Fibroblast of lung (primary cell): ENCODE data around the gene TRPV4. TPM values are rescaled to one million over a fixed set of nuclear protein-coding genes. Genes with fewer than 3 reads are reported as not detected.

Experiments used
- DNase-seq, 2 donors: peaks; one replicate each; pipeline versions ENCODE4 v3.0.0 to v3.0.0-alpha.2; 2010; ENCODE audit warnings: low read depth in 2 of 2
- H2AFZ ChIP-seq: 2 replicates; pipeline ENCODE4 v1.5.1; 2012; ENCODE audit warnings: low read length, control low read depth, inconsistent platforms
- H3K27ac ChIP-seq: 2 replicates; pipeline ENCODE4 v1.5.1; 2011; ENCODE audit warnings: low read length, control low read depth; ENCODE audit not compliant: insufficient read depth
- H3K27me3 ChIP-seq: 2 replicates; pipeline ENCODE4 v1.5.1; 2011; ENCODE audit warnings: mild to moderate bottlenecking, low read length; ENCODE audit not compliant: control insufficient read depth, insufficient read depth
- H3K36me3 ChIP-seq: 2 replicates; pipeline ENCODE4 v1.5.1; 2011; ENCODE audit warnings: low read length; ENCODE audit not compliant: control insufficient read depth, insufficient read depth
- H3K4me1 ChIP-seq: 2 replicates; pipeline ENCODE4 v1.5.1; 2011; ENCODE audit warnings: low read length; ENCODE audit not compliant: control insufficient read depth, insufficient read depth; ENCODE audit errors: extremely low read depth
- H3K4me2 ChIP-seq: 2 replicates; pipeline ENCODE4 v1.5.1; 2011; ENCODE audit warnings: low read length, control low read depth; ENCODE audit not compliant: insufficient read depth; ENCODE audit errors: extremely low read depth
- H3K4me3 ChIP-seq, 4 experiments: fragments of 200-600 bp in 1 of 4; sonication (generic) in 1 of 4; replicated peaks in 1 of 4; 2 replicates each; pipeline ENCODE4 v1.5.1; 2011 to 2016; ENCODE audit warnings: low read length in 4 of 4, low read depth in 3 of 4, mild to moderate bottlenecking in 3 of 4, control low read depth in 2 of 4, inconsistent platforms in 1 of 4, mixed read lengths in 1 of 4; ENCODE audit not compliant: insufficient read depth in 1 of 4; ENCODE audit errors: control extremely low read depth in 1 of 4
- H3K79me2 ChIP-seq: 2 replicates; pipeline ENCODE4 v1.5.1; 2012; ENCODE audit warnings: mild to moderate bottlenecking, low read length, inconsistent platforms; ENCODE audit not compliant: control insufficient read depth, insufficient read depth
- H3K9ac ChIP-seq: 2 replicates; pipeline ENCODE4 v1.5.1; 2011; ENCODE audit warnings: mild to moderate bottlenecking, low read length, control low read depth; ENCODE audit not compliant: insufficient read depth
- H3K9me3 ChIP-seq: 2 replicates; pipeline ENCODE4 v1.5.1; 2012; ENCODE audit warnings: low read depth, low read length; ENCODE audit not compliant: control insufficient read depth, insufficient read depth
- H4K20me1 ChIP-seq: 2 replicates; pipeline ENCODE4 v1.5.1; 2011; ENCODE audit warnings: low read length; ENCODE audit not compliant: control insufficient read depth, insufficient read depth; ENCODE audit errors: extremely low read depth
- EZH2 ChIP-seq: IDR thresholded peaks from 2 replicates; pipeline ENCODE4 v1.5.1; 2012; ENCODE audit warnings: low read length, control low read depth, mild to moderate bottlenecking; ENCODE audit errors: missing control alignments
- polyA plus RNA-seq, 2 donors: library from polyadenylated mRNA; depleted of rRNA in 1 of 2; stranded (reverse) in 1 of 2; unstranded in 1 of 2; fragments of >200 nt; gene quantifications; 2 replicates each; pipeline ENCODE4 v1.2.1, GENCODE V29; 2011 to 2012; ENCODE audit warnings: missing spikeins in 1 of 2
- total RNA-seq: library from RNA; depleted of rRNA; stranded (reverse); fragments of >200 nt; gene quantifications from 2 replicates; pipeline ENCODE4 v1.2.1, GENCODE V29; 2014
- TF ChIP-seq, protein P1 (sequence below), 2 donors: IDR thresholded peaks in 1 of 2; conservative IDR thresholded peaks in 1 of 2; 1 replicate in 1 of 2; 2 replicates in 1 of 2; pipeline ENCODE4 v1.5.1; 2011 to 2012; ENCODE audit warnings: low read length in 2 of 2, control low read depth in 1 of 2, inconsistent platforms in 1 of 2, low read depth in 1 of 2, mild to moderate bottlenecking in 1 of 2

Gene TRPV4
- total and polyA plus RNA-seq, 2 donors (not counting 1 experiment from before 2014, with no cell fraction given): 0.66 to 0.83 TPM

GRCh38 chr12:109763201-109763841, 69.9 kb downstream of the TRPV4 start:
- Histone ChIP-seq H3K9ac (no peak overlapping the region), H2AFZ (no peak overlapping the region), H3K9me3 (no peaks in the 10 kb centered on the region), H3K27me3 (no peaks in the 10 kb centered on the region), H4K20me1 (no peaks in the 10 kb centered on the region), H3K79me2 (no peaks in the 10 kb centered on the region), H3K36me3 (no peaks in the 10 kb centered on the region), H3K27ac (no peak overlapping the region), H3K4me3 (no peak overlapping the region), H3K4me1 (no peaks in the 10 kb centered on the region), H3K4me2 (no peak overlapping the region)
- TF ChIP-seq EZH2: no peak
- TF ChIP-seq, protein P1, sequence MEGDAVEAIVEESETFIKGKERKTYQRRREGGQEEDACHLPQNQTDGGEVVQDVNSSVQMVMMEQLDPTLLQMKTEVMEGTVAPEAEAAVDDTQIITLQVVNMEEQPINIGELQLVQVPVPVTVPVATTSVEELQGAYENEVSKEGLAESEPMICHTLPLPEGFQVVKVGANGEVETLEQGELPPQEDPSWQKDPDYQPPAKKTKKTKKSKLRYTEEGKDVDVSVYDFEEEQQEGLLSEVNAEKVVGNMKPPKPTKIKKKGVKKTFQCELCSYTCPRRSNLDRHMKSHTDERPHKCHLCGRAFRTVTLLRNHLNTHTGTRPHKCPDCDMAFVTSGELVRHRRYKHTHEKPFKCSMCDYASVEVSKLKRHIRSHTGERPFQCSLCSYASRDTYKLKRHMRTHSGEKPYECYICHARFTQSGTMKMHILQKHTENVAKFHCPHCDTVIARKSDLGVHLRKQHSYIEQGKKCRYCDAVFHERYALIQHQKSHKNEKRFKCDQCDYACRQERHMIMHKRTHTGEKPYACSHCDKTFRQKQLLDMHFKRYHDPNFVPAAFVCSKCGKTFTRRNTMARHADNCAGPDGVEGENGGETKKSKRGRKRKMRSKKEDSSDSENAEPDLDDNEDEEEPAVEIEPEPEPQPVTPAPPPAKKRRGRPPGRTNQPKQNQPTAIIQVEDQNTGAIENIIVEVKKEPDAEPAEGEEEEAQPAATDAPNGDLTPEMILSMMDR (conservative IDR thresholded peaks at IDR 0.05 in 1 of 2, IDR thresholded peaks at IDR 0.05 in 1 of 2; ENCODE audit: low read depth in 1 of 2, low read length in 2 of 2): no peak
- DNase-seq: peak; percentile 47 to 53

GRCh38 chr12:109762673-109763191, 70.5 kb downstream of the TRPV4 start:
- H3K4me2 ChIP-seq: no peak overlapping the region
- no peak for TF ChIP-seq EZH2
- TF ChIP-seq, protein P1 (conservative IDR thresholded peaks at IDR 0.05 in 1 of 2, IDR thresholded peaks at IDR 0.05 in 1 of 2; ENCODE audit: low read depth in 1 of 2, low read length in 2 of 2): no peak
- no peaks in the 10 kb centered on the region for H3K27me3 ChIP-seq
- no peak overlapping the region for H3K4me3 ChIP-seq
- H3K9me3 ChIP-seq: no peaks in the 10 kb centered on the region
- H3K4me1 ChIP-seq: no peaks in the 10 kb centered on the region
- H4K20me1 ChIP-seq: no peaks in the 10 kb centered on the region
- H3K36me3 ChIP-seq: no peaks in the 10 kb centered on the region
- H2AFZ ChIP-seq: no peak overlapping the region
- H3K27ac ChIP-seq: no peak overlapping the region
- H3K79me2 ChIP-seq: no peaks in the 10 kb centered on the region
- H3K9ac ChIP-seq: no peak overlapping the region
- DNase-seq: no peak

GRCh38 chr12:109762071-109762672, 71.0 kb downstream of the TRPV4 start:
- H4K20me1 ChIP-seq: no peaks in the 10 kb centered on the region
- H3K27ac ChIP-seq: no peak overlapping the region
- H3K9ac ChIP-seq: no peak overlapping the region
- no peak overlapping the region for H2AFZ ChIP-seq
- TF ChIP-seq EZH2: no peak
- TF ChIP-seq, protein P1 (conservative IDR thresholded peaks at IDR 0.05 in 1 of 2, IDR thresholded peaks at IDR 0.05 in 1 of 2; ENCODE audit: low read depth in 1 of 2, low read length in 2 of 2): no peak
- no peaks in the 10 kb centered on the region for H3K4me1 ChIP-seq
- no peaks in the 10 kb centered on the region for H3K36me3 ChIP-seq
- no peak overlapping the region for H3K4me3 ChIP-seq
- H3K79me2 ChIP-seq: no peaks in the 10 kb centered on the region
- DNase-seq: no peak
- no peak overlapping the region for H3K4me2 ChIP-seq
- H3K9me3 ChIP-seq: no peaks in the 10 kb centered on the region
- H3K27me3 ChIP-seq: no peaks in the 10 kb centered on the region
